Measurements from ENCODE around the gene MIOS.
A peak's percentile ranks its signal among the peaks of the same experiment; 100 is the strongest.

Gene MIOS

DNA sequence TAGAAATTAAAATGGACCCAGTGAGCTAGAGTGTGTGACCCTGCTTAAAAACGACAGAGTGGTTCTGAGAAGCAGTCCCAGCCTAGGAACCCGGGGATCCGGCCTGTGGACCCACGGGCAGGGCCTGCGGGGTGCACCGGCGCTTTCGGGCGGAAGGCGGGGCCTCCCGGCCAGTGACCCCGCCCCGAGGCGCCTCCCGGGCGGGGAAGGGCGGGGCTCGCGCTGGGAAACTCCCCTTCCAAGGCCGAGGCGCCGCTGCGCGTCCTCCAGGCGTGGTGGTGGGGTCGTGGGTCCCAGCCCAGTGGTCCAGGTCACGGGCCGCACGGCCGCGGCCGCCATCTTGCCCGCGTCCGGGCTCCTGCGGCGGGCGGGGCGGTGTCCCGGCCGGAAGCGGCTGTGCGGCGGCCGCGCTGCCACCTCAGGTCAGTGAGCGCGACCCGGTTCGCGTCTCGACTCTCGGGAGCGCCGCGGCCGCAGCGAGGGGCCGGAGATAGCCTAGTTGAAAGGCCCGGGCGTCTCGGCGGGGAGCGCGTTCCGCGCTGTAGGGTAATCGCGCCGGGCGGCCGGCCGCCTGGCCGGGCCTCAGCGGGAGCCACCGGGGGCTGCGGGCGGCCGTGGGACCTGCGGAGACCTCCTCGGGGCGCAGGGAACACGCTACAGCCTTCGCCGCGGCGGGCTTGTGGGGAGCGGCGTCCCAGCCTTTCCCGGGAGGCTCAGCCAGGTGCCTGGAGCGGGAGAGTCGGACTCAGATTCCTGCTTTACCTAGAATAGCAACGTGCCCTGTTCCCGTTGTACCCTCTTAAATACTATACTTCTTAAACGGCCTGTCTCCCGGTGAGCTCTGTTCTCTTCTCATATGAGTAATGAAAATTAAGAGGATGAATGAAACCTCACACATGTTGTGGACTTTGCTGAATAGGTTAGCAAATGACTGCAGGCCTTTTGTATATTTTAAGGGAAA is at the start of gene MIOS:
Gene MIOS, plus strand, starts transcription at position 234 of the 961 bp plus-strand sequence. CDS start 5,592 bp downstream, outside the sequence.
- H3K27me3 ChIP-seq (ENCODE audit: control insufficient read depth in 1 of 2, insufficient read depth in 2 of 2, low read length in 2 of 2): no peaks in the 10 kb centered on the region
- H3K4me1 ChIP-seq (ENCODE audit: insufficient read depth, low read length): peaks cover 15% of the 10 kb centered on the region
- peak within 1 kb of the TSS; percentile 72 for H3K9ac ChIP-seq (ENCODE audit: low read length)
- H3K9me3 ChIP-seq (ENCODE audit: low read length): no peaks in the 10 kb centered on the region
- peak within 1 kb of the TSS; percentile 68 for H3K27ac ChIP-seq (ENCODE audit: low read depth, low read length)
- peak within 1 kb of the TSS; percentile 75 to 87 for H3K4me3 ChIP-seq (ENCODE audit: low read depth in 1 of 2, low read length in 2 of 2)
- no peaks in the 10 kb centered on the region for H3K36me3 ChIP-seq (ENCODE audit: insufficient read depth, low read length)

DNA sequence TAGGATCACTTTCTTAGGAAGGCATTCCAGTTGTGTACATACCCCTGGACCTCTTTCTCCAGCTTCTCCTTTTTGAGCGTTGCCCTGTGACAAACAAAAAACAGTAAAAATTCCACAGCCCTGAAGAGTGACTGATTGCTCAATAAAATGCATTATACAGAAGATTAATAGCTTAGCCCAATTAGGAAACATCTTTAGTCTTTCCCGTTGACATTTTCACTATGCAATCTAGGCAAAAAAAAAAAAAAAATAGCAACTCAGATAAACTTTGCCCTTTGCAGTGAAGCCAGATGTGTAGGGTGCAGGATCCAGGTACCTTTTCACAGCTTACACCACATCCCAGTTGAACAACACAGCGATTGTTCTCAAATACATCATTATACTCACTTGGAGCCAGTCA is 48.9 kb upstream of the MIOS start:
- Histone ChIP-seq H3K27me3 (ENCODE audit: control insufficient read depth in 1 of 2, insufficient read depth in 2 of 2, low read length in 2 of 2) (no peaks in the 10 kb centered on the region), H3K27ac (ENCODE audit: low read depth, low read length) (no peak overlapping the region), H3K36me3 (ENCODE audit: insufficient read depth, low read length) (no peaks in the 10 kb centered on the region), H3K9me3 (ENCODE audit: low read length) (no peaks in the 10 kb centered on the region), H3K9ac (ENCODE audit: low read length) (no peak overlapping the region), H3K4me1 (ENCODE audit: insufficient read depth, low read length) (no peaks in the 10 kb centered on the region), H3K4me3 (ENCODE audit: low read depth in 1 of 2, low read length in 2 of 2) (no peak overlapping the region)

DNA sequence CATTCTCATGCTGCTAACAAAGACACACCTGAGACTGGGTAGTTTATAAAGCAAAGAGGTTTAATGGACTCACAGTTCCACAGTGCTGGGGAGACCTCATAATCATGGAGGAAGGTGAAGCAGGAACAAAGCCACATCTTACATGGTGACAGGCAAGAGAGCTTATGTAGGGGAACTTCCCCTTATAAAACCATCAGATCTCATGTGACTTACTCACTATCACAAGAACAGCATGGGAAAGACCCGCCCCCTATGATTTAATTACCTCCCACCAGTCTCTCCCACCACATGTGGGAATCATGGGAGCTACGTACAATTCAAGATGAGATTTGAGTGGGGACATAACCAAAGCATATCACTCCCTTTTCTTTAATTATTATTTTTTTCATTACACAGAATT is 47.6 kb upstream of the MIOS start:
- Histone ChIP-seq H3K36me3 (ENCODE audit: insufficient read depth, low read length) (no peaks in the 10 kb centered on the region), H3K9ac (ENCODE audit: low read length) (no peak overlapping the region), H3K4me3 (ENCODE audit: low read depth in 1 of 2, low read length in 2 of 2) (no peak overlapping the region), H3K27ac (ENCODE audit: low read depth, low read length) (no peak overlapping the region), H3K27me3 (ENCODE audit: control insufficient read depth in 1 of 2, insufficient read depth in 2 of 2, low read length in 2 of 2) (no peaks in the 10 kb centered on the region), H3K9me3 (ENCODE audit: low read length) (no peaks in the 10 kb centered on the region), H3K4me1 (ENCODE audit: insufficient read depth, low read length) (no peaks in the 10 kb centered on the region)

DNA sequence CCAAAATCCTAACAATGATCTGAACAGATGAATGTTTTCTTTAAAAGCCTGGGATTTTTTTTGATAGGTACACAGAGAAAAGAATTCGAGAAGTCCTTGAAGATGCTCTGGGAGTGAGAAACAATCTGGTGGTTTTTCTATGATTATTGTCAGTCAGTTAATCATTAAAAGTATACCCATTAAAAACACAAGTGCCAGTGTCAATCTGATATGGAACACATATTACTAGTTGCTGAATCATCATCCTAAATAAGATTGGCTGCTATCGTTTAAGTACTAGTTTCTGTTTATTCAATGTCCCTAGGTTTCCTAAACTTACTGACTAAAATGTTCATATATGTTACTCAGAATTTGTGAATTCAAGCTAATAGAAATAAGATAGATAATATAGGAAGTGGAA is 47.2 kb upstream of the MIOS start:
- no peaks in the 10 kb centered on the region for H3K36me3 ChIP-seq (ENCODE audit: insufficient read depth, low read length)
- H3K27ac ChIP-seq (ENCODE audit: low read depth, low read length): no peak overlapping the region
- no peaks in the 10 kb centered on the region for H3K4me1 ChIP-seq (ENCODE audit: insufficient read depth, low read length)
- no peaks in the 10 kb centered on the region for H3K27me3 ChIP-seq (ENCODE audit: control insufficient read depth in 1 of 2, insufficient read depth in 2 of 2, low read length in 2 of 2)
- H3K9me3 ChIP-seq (ENCODE audit: low read length): no peaks in the 10 kb centered on the region
- H3K4me3 ChIP-seq (ENCODE audit: low read depth in 1 of 2, low read length in 2 of 2): no peak overlapping the region
- no peak overlapping the region for H3K9ac ChIP-seq (ENCODE audit: low read length)

DNA sequence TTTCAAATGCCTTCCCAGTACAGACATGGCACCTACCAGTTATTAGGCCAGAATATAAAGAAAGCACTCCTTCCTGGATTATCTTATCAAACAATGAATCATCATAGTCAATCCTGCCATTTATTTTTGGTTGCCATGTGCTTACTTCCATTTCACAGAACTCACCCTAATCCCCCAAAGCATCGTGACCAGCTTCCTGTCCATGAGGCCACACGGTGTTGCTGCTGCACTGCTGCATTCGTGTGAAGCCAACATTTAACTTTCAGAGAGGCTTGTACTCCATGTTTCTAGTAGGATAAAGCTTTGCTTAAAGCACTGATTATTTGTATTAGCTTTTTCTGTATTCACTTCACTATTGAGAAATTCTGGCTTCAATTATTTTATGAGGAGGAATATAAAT is 45.4 kb upstream of the MIOS start:
- Histone ChIP-seq H3K27ac (ENCODE audit: low read depth, low read length) (no peak overlapping the region), H3K27me3 (ENCODE audit: control insufficient read depth in 1 of 2, insufficient read depth in 2 of 2, low read length in 2 of 2) (no peaks in the 10 kb centered on the region), H3K4me1 (ENCODE audit: insufficient read depth, low read length) (no peaks in the 10 kb centered on the region), H3K36me3 (ENCODE audit: insufficient read depth, low read length) (no peaks in the 10 kb centered on the region), H3K9me3 (ENCODE audit: low read length) (no peaks in the 10 kb centered on the region), H3K4me3 (ENCODE audit: low read depth in 1 of 2, low read length in 2 of 2) (no peak overlapping the region), H3K9ac (ENCODE audit: low read length) (no peak overlapping the region)

DNA sequence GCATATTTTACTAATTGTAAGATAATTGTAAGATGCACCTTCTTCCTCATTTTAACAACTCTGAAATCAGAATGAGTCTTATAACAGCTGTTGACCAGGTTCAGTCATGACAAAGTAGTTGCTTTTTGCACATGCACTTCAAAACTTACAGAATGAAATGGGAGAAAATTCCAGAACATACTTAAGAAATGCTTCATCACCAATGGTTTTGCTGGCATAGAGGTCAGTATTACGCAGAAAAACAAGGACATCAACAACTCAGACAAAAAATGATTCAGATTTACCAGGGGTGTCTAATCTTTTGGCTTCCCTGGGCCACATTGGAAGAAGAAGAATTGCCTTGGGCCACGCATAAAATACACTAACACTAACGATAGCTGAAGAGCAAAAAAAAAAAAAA is 44.3 kb upstream of the MIOS start:
- Histone ChIP-seq H3K27me3 (ENCODE audit: control insufficient read depth in 1 of 2, insufficient read depth in 2 of 2, low read length in 2 of 2) (no peaks in the 10 kb centered on the region), H3K9me3 (ENCODE audit: low read length) (no peaks in the 10 kb centered on the region), H3K27ac (ENCODE audit: low read depth, low read length) (no peak overlapping the region), H3K9ac (ENCODE audit: low read length) (no peak overlapping the region), H3K4me3 (ENCODE audit: low read depth in 1 of 2, low read length in 2 of 2) (no peak overlapping the region), H3K4me1 (ENCODE audit: insufficient read depth, low read length) (no peaks in the 10 kb centered on the region), H3K36me3 (ENCODE audit: insufficient read depth, low read length) (no peaks in the 10 kb centered on the region)

DNA sequence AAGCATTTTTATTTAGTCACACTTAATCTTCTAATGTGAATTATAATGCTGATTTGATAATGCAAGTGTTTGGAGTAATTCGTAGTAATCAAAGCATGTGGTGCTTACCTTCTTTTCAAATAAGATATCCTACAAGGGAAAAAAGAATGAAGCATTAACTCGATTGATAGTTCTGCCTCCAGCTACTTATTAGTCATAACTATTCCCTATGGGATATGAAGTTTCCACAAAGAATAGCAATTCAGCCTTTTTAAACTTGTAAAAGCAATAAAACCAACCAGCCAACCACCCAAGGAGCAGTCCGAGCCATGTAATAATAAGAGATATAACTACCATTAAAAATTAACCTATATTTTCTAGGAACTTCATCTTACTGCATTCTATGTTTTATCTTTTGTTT is 42.6 kb upstream of the MIOS start:
- Histone ChIP-seq H3K9ac (ENCODE audit: low read length) (no peak overlapping the region), H3K27me3 (ENCODE audit: control insufficient read depth in 1 of 2, insufficient read depth in 2 of 2, low read length in 2 of 2) (no peaks in the 10 kb centered on the region), H3K4me1 (ENCODE audit: insufficient read depth, low read length) (no peaks in the 10 kb centered on the region), H3K36me3 (ENCODE audit: insufficient read depth, low read length) (no peaks in the 10 kb centered on the region), H3K4me3 (ENCODE audit: low read depth in 1 of 2, low read length in 2 of 2) (no peak overlapping the region), H3K9me3 (ENCODE audit: low read length) (no peaks in the 10 kb centered on the region), H3K27ac (ENCODE audit: low read depth, low read length) (no peak overlapping the region)

DNA sequence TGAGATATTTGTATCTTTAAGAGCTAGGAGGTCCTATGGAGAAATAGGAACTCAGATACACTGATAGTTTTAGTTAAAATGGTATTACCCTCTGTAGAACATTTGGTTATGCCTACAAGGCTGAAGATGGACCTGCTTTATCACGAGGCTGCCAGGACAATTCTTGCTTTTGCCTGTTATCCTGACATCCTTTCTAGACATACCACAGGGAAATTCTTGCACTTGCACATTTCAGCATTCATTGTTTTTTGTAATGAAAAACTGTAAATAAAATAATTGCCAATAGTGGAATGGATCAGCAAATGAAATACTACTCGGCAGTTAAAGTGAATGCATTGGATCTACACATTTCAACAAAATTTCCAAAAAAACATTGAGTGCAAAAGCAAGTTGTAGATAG is 40.7 kb upstream of the MIOS start:
- H3K4me3 ChIP-seq (ENCODE audit: low read depth in 1 of 2, low read length in 2 of 2): no peak overlapping the region
- H3K9ac ChIP-seq (ENCODE audit: low read length): no peak overlapping the region

DNA sequence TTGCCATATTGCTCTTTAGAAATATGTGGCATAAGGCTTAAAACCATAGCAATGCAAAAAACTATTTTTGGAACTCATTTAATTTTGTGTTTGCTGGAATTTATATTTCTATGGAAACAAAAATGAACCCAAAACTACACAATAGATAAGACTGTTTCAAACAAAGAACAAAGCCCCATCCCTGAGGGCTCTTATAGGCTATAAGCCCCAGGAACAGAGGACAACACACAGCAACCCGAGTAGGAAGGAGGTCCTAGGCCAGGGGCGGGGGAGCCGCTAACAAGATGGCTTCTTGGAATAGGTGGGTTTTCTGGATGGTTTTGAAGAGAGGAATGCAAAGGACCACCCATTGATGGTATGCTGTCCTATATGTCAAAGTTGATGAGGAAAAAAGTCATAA is 39.6 kb upstream of the MIOS start:
- H3K4me1 ChIP-seq (ENCODE audit: insufficient read depth, low read length): no peaks in the 10 kb centered on the region
- H3K27me3 ChIP-seq (ENCODE audit: control insufficient read depth in 1 of 2, insufficient read depth in 2 of 2, low read length in 2 of 2): no peaks in the 10 kb centered on the region
- no peaks in the 10 kb centered on the region for H3K36me3 ChIP-seq (ENCODE audit: insufficient read depth, low read length)
- no peaks in the 10 kb centered on the region for H3K9me3 ChIP-seq (ENCODE audit: low read length)
- no peak overlapping the region for H3K4me3 ChIP-seq (ENCODE audit: low read depth in 1 of 2, low read length in 2 of 2)
- no peak overlapping the region for H3K27ac ChIP-seq (ENCODE audit: low read depth, low read length)
- no peak overlapping the region for H3K9ac ChIP-seq (ENCODE audit: low read length)

More for the DNA sequence above, 40.7 kb upstream of the MIOS start:
- no peaks in the 10 kb centered on the region for H3K27me3 ChIP-seq (ENCODE audit: control insufficient read depth in 1 of 2, insufficient read depth in 2 of 2, low read length in 2 of 2)
- no peaks in the 10 kb centered on the region for H3K36me3 ChIP-seq (ENCODE audit: insufficient read depth, low read length)
- H3K4me1 ChIP-seq (ENCODE audit: insufficient read depth, low read length): no peaks in the 10 kb centered on the region
- no peak overlapping the region for H3K27ac ChIP-seq (ENCODE audit: low read depth, low read length)
- no peaks in the 10 kb centered on the region for H3K9me3 ChIP-seq (ENCODE audit: low read length)

DNA sequence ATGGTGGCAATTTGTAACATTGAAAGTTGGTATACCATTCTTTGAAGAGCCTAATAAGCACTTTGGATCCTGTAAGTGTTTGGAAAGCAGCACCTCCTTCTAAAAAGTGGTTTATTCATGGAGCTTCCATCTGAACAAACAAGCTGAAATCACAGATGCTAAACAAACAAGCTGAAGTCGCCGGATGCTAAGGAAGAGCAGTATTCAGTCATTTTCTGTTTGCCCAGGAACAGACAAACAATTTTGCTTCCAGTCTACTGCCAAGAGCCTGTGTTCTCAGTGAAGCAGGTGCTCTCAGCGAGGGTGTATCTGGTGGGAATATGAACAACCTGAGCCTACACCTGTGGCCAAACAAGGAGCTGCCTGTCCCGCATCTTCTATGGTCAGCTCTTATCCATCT is 37.4 kb upstream of the MIOS start:
- Histone ChIP-seq H3K9me3 (ENCODE audit: low read length) (no peaks in the 10 kb centered on the region), H3K27ac (ENCODE audit: low read depth, low read length) (no peak overlapping the region), H3K4me1 (ENCODE audit: insufficient read depth, low read length) (no peaks in the 10 kb centered on the region), H3K4me3 (ENCODE audit: low read depth in 1 of 2, low read length in 2 of 2) (no peak overlapping the region), H3K36me3 (ENCODE audit: insufficient read depth, low read length) (no peaks in the 10 kb centered on the region), H3K27me3 (ENCODE audit: control insufficient read depth in 1 of 2, insufficient read depth in 2 of 2, low read length in 2 of 2) (no peaks in the 10 kb centered on the region), H3K9ac (ENCODE audit: low read length) (no peak overlapping the region)

DNA sequence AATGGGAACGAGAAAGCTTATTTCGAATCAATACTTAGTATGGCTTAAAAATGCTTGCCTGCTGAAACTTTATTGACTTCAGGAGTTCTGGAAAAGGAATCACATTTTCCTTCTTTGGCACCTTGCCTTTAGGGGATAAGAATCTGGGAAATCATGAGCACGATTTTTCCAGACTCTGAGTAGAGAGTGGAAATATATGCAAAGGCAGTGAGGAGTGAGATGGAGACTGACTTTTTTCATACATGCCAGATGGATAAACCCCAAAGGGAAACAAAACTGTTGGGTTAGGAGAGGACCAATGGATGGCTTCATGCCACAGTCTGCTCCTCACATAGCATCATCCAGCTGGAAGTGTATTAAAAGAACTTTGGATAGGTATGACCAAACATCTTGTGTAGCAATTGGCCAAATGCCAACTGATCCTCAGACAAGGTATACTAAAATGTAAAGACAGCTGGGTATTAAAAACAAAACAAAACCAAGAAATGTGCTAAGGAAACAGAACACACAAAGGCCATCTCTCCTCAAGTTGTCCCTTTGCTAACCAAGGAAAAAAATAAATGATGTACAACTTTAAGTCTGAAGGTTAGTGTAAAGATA is 32.8 kb upstream of the MIOS start:
- H3K4me1 ChIP-seq (ENCODE audit: insufficient read depth, low read length): no peaks in the 10 kb centered on the region
- H3K27me3 ChIP-seq (ENCODE audit: control insufficient read depth in 1 of 2, insufficient read depth in 2 of 2, low read length in 2 of 2): no peaks in the 10 kb centered on the region
- H3K36me3 ChIP-seq (ENCODE audit: insufficient read depth, low read length): no peaks in the 10 kb centered on the region
- no peaks in the 10 kb centered on the region for H3K9me3 ChIP-seq (ENCODE audit: low read length)
- no peak overlapping the region for H3K4me3 ChIP-seq (ENCODE audit: low read depth in 1 of 2, low read length in 2 of 2)
- no peak overlapping the region for H3K9ac ChIP-seq (ENCODE audit: low read length)
- H3K27ac ChIP-seq (ENCODE audit: low read depth, low read length): no peak overlapping the region
